IMR-90 (cell line): ENCODE measurements around the gene KL. TPM values are rescaled to one million over a fixed set of nuclear protein-coding genes. Genes with fewer than 3 reads are reported as not detected.

Experiments
- ATAC-seq: fragments of 200-7000 bp; cut with Tn5 transposase; 2 replicates; pipeline ENCODE4 v1.9.1; 2020; ENCODE audit warnings: low read depth, mild to moderate bottlenecking, moderate library complexity
- BruUV-seq: library from RNA; stranded (reverse); fragments of 400-500 nt; replicated peaks from 2 replicates; lab custom pipeline; 2021; lab: Mats Ljungman, UMichigan
- CTCF ChIA-PET: fragments of 300-600 bp; formaldehyde crosslinking; extraction: SDS; loops from one replicate; lab custom pipeline; 2021; ENCODE audit warnings: antibody characterized with exemption; lab: Yijun Ruan, JAX
- POLR2A ChIA-PET: fragments of 300-600 bp; sonication (Branson Sonifier 250); formaldehyde crosslinking; loops from one replicate; lab custom pipeline; 2022; ENCODE audit warnings: antibody characterized with exemption; ENCODE audit not compliant: unreplicated experiment; lab: Charles Lee
- DNase-seq: peaks from one replicate; pipeline ENCODE4 v3.0.0; 2013
- H2AFZ ChIP-seq: replicated peaks from 2 replicates; pipeline ENCODE3; 2013; ENCODE audit warnings: low read length, mild to moderate bottlenecking; ENCODE audit not compliant: poor library complexity
- H2AK5ac ChIP-seq: 2 replicates; pipeline ENCODE4 v1.6.1; 2013; ENCODE audit warnings: low read depth, low read length, inconsistent platforms
- H2AK9ac ChIP-seq: replicated peaks from 2 replicates; pipeline ENCODE3; 2013; ENCODE audit warnings: mild to moderate bottlenecking, low read depth, low read length, moderate library complexity; ENCODE audit not compliant: poor library complexity
- H2BK120ac ChIP-seq: 2 replicates; pipeline ENCODE4 v1.6.1; 2013; ENCODE audit warnings: low read depth, low read length, inconsistent platforms
- H2BK15ac ChIP-seq: 3 replicates; pipeline ENCODE4 v1.6.1; 2013; ENCODE audit warnings: low read depth, low read length, inconsistent platforms
- H2BK20ac ChIP-seq: 2 replicates; pipeline ENCODE4 v1.6.1; 2013; ENCODE audit warnings: low read depth, mild to moderate bottlenecking, inconsistent platforms, low read length, moderate library complexity
- H2BK5ac ChIP-seq: 2 replicates; pipeline ENCODE4 v1.6.1; 2013; ENCODE audit warnings: mild to moderate bottlenecking, low read depth, low read length, inconsistent platforms; ENCODE audit not compliant: poor library complexity, severe bottlenecking
- H3K14ac ChIP-seq: replicated peaks from 2 replicates; pipeline ENCODE4 v1.6.1; 2013; ENCODE audit warnings: low read depth, low read length, inconsistent platforms
- H3K18ac ChIP-seq: 2 replicates; pipeline ENCODE4 v1.6.1; 2013; ENCODE audit warnings: low read depth, low read length, control low read depth
- H3K23ac ChIP-seq: 2 replicates; pipeline ENCODE4 v1.6.1; 2013; ENCODE audit warnings: low read depth, low read length, inconsistent platforms
- H3K27ac ChIP-seq: 2 replicates; pipeline ENCODE4 v1.5.1; 2013; ENCODE audit warnings: mild to moderate bottlenecking, control low read depth, low read length; ENCODE audit not compliant: insufficient read depth
- H3K27me3 ChIP-seq: 2 replicates; pipeline ENCODE4 v1.6.1; 2013; ENCODE audit warnings: low read length; ENCODE audit not compliant: control insufficient read depth, insufficient read depth
- H3K36me3 ChIP-seq: 2 replicates; pipeline ENCODE4 v1.6.1; 2013; ENCODE audit warnings: low read length, mixed read lengths; ENCODE audit not compliant: control insufficient read depth, insufficient read depth
- H3K4ac ChIP-seq: 2 replicates; pipeline ENCODE4 v1.6.1; 2013; ENCODE audit warnings: low read depth, low read length, inconsistent platforms
- H3K4me1 ChIP-seq: 2 replicates; pipeline ENCODE4 v1.6.1; 2013; ENCODE audit warnings: low read length, mixed read lengths; ENCODE audit not compliant: control insufficient read depth, insufficient read depth
- H3K4me2 ChIP-seq: 2 replicates; pipeline ENCODE4 v1.6.1; 2013; ENCODE audit warnings: low read depth, mild to moderate bottlenecking, control low read depth, low read length, moderate library complexity
- H3K4me3 ChIP-seq: 2 replicates; pipeline ENCODE4 v1.5.1; 2013; ENCODE audit warnings: low read depth, mild to moderate bottlenecking, control low read depth, low read length, moderate library complexity; ENCODE audit not compliant: insufficient read depth
- H3K56ac ChIP-seq: 2 replicates; pipeline ENCODE4 v1.6.1; 2013; ENCODE audit warnings: low read length, inconsistent platforms; ENCODE audit not compliant: insufficient read depth; ENCODE audit errors: extremely low read depth
- H3K79me1 ChIP-seq, 2 experiments: 2 replicates each; pipeline ENCODE4 v1.6.1; 2013; ENCODE audit warnings: low read length in 2 of 2, inconsistent platforms in 1 of 2, low read depth in 1 of 2
- H3K9ac ChIP-seq: 2 replicates; pipeline ENCODE4 v1.6.1; 2013; ENCODE audit warnings: low read depth, low read length, control low read depth
- H3K9me1 ChIP-seq: 2 replicates; pipeline ENCODE4 v1.6.1; 2013; ENCODE audit warnings: low read length, inconsistent platforms; ENCODE audit not compliant: insufficient read depth
- H3K9me3 ChIP-seq: 2 replicates; pipeline ENCODE4 v1.6.1; 2013; ENCODE audit warnings: low read length; ENCODE audit not compliant: control insufficient read depth, insufficient read depth
- H4K20me1 ChIP-seq: 2 replicates; pipeline ENCODE4 v1.6.1; 2013; ENCODE audit warnings: low read length, inconsistent platforms; ENCODE audit not compliant: insufficient read depth
- H4K5ac ChIP-seq: 2 replicates; pipeline ENCODE4 v1.6.1; 2013; ENCODE audit warnings: mild to moderate bottlenecking, low read depth, low read length, control low read depth
- H4K8ac ChIP-seq, 2 experiments: 2 replicates each; pipeline ENCODE4 v1.6.1; 2013; ENCODE audit warnings: low read depth in 2 of 2, low read length in 2 of 2, control low read depth in 1 of 2, inconsistent platforms in 1 of 2
- H4K91ac ChIP-seq: 2 replicates; pipeline ENCODE4 v1.6.1; 2013; ENCODE audit warnings: low read depth, low read length, inconsistent platforms; ENCODE audit not compliant: insufficient read depth
- CEBPB ChIP-seq: IDR thresholded peaks from 2 replicates; pipeline ENCODE4 v1.6.1; 2012; ENCODE audit warnings: low read depth, low read length, improper control_type of control experiment
- CHD1 ChIP-seq: IDR thresholded peaks from 2 replicates; pipeline ENCODE4 v1.6.1; 2012; ENCODE audit warnings: low read depth, low read length, improper control_type of control experiment
- ELK1 ChIP-seq: fragments of 150-350 bp; IDR thresholded peaks from 2 replicates; pipeline ENCODE4 v1.6.1; 2016; ENCODE audit warnings: low read depth, mild to moderate bottlenecking, low read length, moderate library complexity, borderline replicate concordance
- FOS ChIP-seq: fragments of 150-350 bp; IDR thresholded peaks from 2 replicates; pipeline ENCODE4 v1.6.1; 2016; ENCODE audit warnings: low read depth, low read length
- MAZ ChIP-seq: IDR thresholded peaks from 2 replicates; pipeline ENCODE4 v1.6.1; 2012; ENCODE audit warnings: low read depth, mild to moderate bottlenecking, low read length, improper control_type of control experiment, moderate library complexity, borderline replicate concordance
- POLR2A ChIP-seq: IDR thresholded peaks from 2 replicates; pipeline ENCODE4 v1.6.1; 2012; ENCODE audit warnings: mild to moderate bottlenecking, low read depth, low read length
- WGBS, 2 experiments: methylation state at CpG; one replicate each; pipeline versions ENCODE4 v1.1.5 to v1.1.7; 2013; ENCODE audit warnings: missing lambda C conversion rate in 2 of 2; ENCODE audit not compliant: insufficient read length in 1 of 2; ENCODE audit errors: extremely low coverage in 2 of 2; 5-methylcytosine and 5-hydroxymethylcytosine counted together
- dilution Hi-C: fragments of 300-500 bp; cut with HindIII; formaldehyde crosslinking; loops from one replicate; pipeline ENCODE4 v1.14.3; 2018; ENCODE audit warnings: low sequenced_read_pairs; ENCODE audit not compliant: unreplicated experiment
- in situ Hi-C: fragments of 300-500 bp; cut with MboI; formaldehyde crosslinking; loops from 3 replicates; pipeline ENCODE4 v1.14.3; 2019; ENCODE audit warnings: low sequenced_read_pairs, inconsistent platforms, mixed read lengths
- intact Hi-C: fragments of 100-400 bp; cut with micrococcal nuclease; formaldehyde crosslinking; loops from 2 replicates; pipeline ENCODE4 v1.10.0; 2022
- polyA plus RNA-seq, 3 experiments: library from polyadenylated mRNA; depleted of rRNA; stranded (reverse); fragments of >200 nt; gene quantifications; 2 replicates each; pipeline ENCODE4 v1.2.3, GENCODE V29; 2012; ENCODE audit warnings: low replicate concordance in 1 of 3
- total RNA-seq: library from RNA; depleted of rRNA; stranded (reverse); fragments of >200 nt; gene quantifications from 2 replicates; pipeline ENCODE4 v1.2.3, GENCODE V29; 2012

Gene KL
- total and polyA plus RNA-seq, 2 of the 4 experiments (the other 2 are of a cell fraction): not detected

DNA sequence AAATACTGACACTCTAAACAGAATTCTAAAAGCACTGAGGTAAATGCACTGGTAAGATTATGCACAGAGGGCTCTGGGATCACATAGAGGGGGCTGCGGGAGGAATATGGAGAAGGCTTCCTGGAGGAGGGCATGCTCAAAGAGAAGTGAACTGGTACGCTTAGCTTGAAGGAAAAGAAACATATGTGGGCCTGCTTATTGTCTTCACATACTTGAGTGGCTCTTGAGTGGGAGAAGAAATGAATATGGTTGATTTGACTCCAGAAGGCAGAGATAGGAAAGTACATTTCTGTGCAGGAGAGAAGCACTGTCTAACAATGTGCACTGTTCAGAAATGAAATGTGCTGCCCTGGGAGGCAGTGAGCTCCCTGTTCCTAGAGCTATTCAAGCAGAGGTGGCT, 91.1 kb downstream of the KL start:
- peak overlapping the region; percentile 82 for H2BK20ac ChIP-seq
- peak overlapping the region; percentile 49 for H3K4ac ChIP-seq
- TF ChIP-seq CEBPB (no peak), CHD1 (no peak), ELK1 (no peak), MAZ (no peak), FOS (no peak), POLR2A (no peak)
- ATAC-seq (no peak), DNase-seq (no peak)
- peak overlapping the region; percentile 90 for H3K18ac ChIP-seq
- peak overlapping the region; percentile 63 for H4K91ac ChIP-seq
- no peaks in the 10 kb centered on the region for H3K9me3 ChIP-seq
- no TSS peak for BruUV-seq
- WGBS, 2 experiments: 100% methylated on average over 2 of the region's 2 CpGs; no CpG with 5 or more reads in 1 of the 2 experiments
- H3K27me3 ChIP-seq: no peaks in the 10 kb centered on the region
- H3K56ac ChIP-seq: peak overlapping the region; percentile 63; the same call in 1 of the 2 replicates
- H3K36me3 ChIP-seq: peaks cover 55% of the 10 kb centered on the region
- peaks cover 36% of the 10 kb centered on the region for H3K9me1 ChIP-seq
- H2BK15ac ChIP-seq: peak overlapping the region; percentile 25; the same call in 1 of the 3 replicates
- no peak overlapping the region for H3K4me2 ChIP-seq
- no peak overlapping the region for H3K9ac ChIP-seq
- H2AK5ac ChIP-seq: peak overlapping the region; percentile 25; the same call in 1 of the 2 replicates
- peak overlapping the region; percentile 42 for H3K14ac ChIP-seq
- peak overlapping the region; percentile 73 to 93; a peak in 3 of 4 replicates for H4K8ac ChIP-seq
- no peak overlapping the region for H2AFZ ChIP-seq
- H3K23ac ChIP-seq: peak overlapping the region; percentile 22; the same call in 1 of the 2 replicates
- H3K4me3 ChIP-seq: no peak overlapping the region
- H3K27ac ChIP-seq: peak overlapping the region; percentile 82; the same call in 1 of the 2 replicates
- H4K5ac ChIP-seq: peak overlapping the region; percentile 83
- peaks cover 11% of the 10 kb centered on the region; the same call in 1 of the 2 replicates for H4K20me1 ChIP-seq
- dilution Hi-C loops (no loop called here), in situ Hi-C loops (no loop called here), intact Hi-C loops (loop anchor here (5.0 kb wide), 2 partner anchors 435 to 460 kb away; no protein-coding TSS in a partner anchor)
- H2BK120ac ChIP-seq: peak overlapping the region; percentile 89
- H3K4me1 ChIP-seq: peaks cover 36% of the 10 kb centered on the region
- no peak overlapping the region for H2AK9ac ChIP-seq
- ChIA-PET CTCF (interaction anchor here (0.5 kb wide), 1 partner anchor 61 kb away, joined by 5 read pairs; no protein-coding TSS in a partner anchor), POLR2A (no interaction called here)
- peaks cover 22 to 51% of the 10 kb centered on the region in 2 experiments for H3K79me1 ChIP-seq
- H2BK5ac ChIP-seq: peak overlapping the region; percentile 81
